KMS-11 (cell line): Measurements from ENCODE around the gene STAMBPL1.

Experiments used
- H2AFZ ChIP-seq: fragments of 200-600 bp; sonication (generic); 2 replicates; pipeline ENCODE4 v1.6.1; 2016; ENCODE audit warnings: antibody characterized with exemption, mixed run types, low read depth
- H3K27ac ChIP-seq: fragments of 200-600 bp; sonication (generic); 2 replicates; pipeline ENCODE4 v1.6.1; 2016; ENCODE audit warnings: mild to moderate bottlenecking, mixed run types
- H3K27me3 ChIP-seq: fragments of 200-600 bp; sonication (generic); 2 replicates; pipeline ENCODE4 v1.6.1; 2017; ENCODE audit warnings: mild to moderate bottlenecking, low read depth, mixed run types, moderate library complexity; ENCODE audit not compliant: insufficient read depth
- H3K36me3 ChIP-seq: fragments of 200-600 bp; sonication (generic); 2 replicates; pipeline ENCODE4 v1.6.1; 2017; ENCODE audit warnings: mild to moderate bottlenecking, mixed run types; ENCODE audit not compliant: insufficient read depth
- H3K4me1 ChIP-seq: fragments of 200-600 bp; sonication (generic); 2 replicates; pipeline ENCODE4 v1.6.1; 2016; ENCODE audit warnings: mild to moderate bottlenecking, low read depth, mixed run types; ENCODE audit not compliant: poor library complexity, severe bottlenecking
- H3K4me2 ChIP-seq: fragments of 200-600 bp; sonication (generic); 2 replicates; pipeline ENCODE4 v1.7.0; 2016; ENCODE audit warnings: mild to moderate bottlenecking, mixed run types
- H3K4me3 ChIP-seq: fragments of 200-600 bp; sonication (generic); IDR thresholded peaks from 2 replicates; pipeline ENCODE4 v1.6.1; 2017; ENCODE audit warnings: low read depth, low read length, mixed read lengths; ENCODE audit not compliant: insufficient read depth
- H3K79me2 ChIP-seq: fragments of 200-600 bp; sonication (generic); 2 replicates; pipeline ENCODE4 v1.6.1; 2016; ENCODE audit warnings: low read depth, mixed run types; ENCODE audit not compliant: insufficient read depth
- H3K9ac ChIP-seq: fragments of 200-600 bp; sonication (generic); 2 replicates; pipeline ENCODE4 v1.6.1; 2016; ENCODE audit warnings: mild to moderate bottlenecking, mixed run types
- H4K20me1 ChIP-seq: fragments of 200-600 bp; sonication (generic); 2 replicates; pipeline ENCODE4 v1.6.1; 2016; ENCODE audit warnings: mild to moderate bottlenecking, mixed run types; ENCODE audit not compliant: insufficient read depth
- CTCF ChIP-seq: fragments of 200-600 bp; sonication (generic); conservative IDR thresholded peaks from 2 replicates; pipeline ENCODE4 v1.6.1; 2017; ENCODE audit warnings: low read depth, mild to moderate bottlenecking, antibody characterized with exemption, low read length, moderate library complexity, mixed read lengths

STAMBPL1 gene

GRCh38 chr10:88838766-88839350, 41.2 kb upstream of the STAMBPL1 start:
- TF ChIP-seq CTCF = no peak
- Histone ChIP-seq H3K4me3 (no peak overlapping the region), H3K27me3 (no peaks in the 10 kb centered on the region), H3K79me2 (no peaks in the 10 kb centered on the region), H4K20me1 (no peaks in the 10 kb centered on the region), H3K27ac (no peak overlapping the region), H3K4me1 (peaks cover 42% of the 10 kb centered on the region), H3K9ac (no peak overlapping the region), H2AFZ (no peak overlapping the region), H3K4me2 (no peak overlapping the region), H3K36me3 (no peaks in the 10 kb centered on the region)

- H4K20me1 ChIP-seq = no peaks in the 10 kb centered on the region
- H3K27ac ChIP-seq = no peak overlapping the region
- no peak overlapping the region for H3K4me2 ChIP-seq
- no peak for TF ChIP-seq CTCF
- H3K36me3 ChIP-seq = no peaks in the 10 kb centered on the region
- no peak overlapping the region for H3K9ac ChIP-seq
- peaks cover 51% of the 10 kb centered on the region for H3K4me1 ChIP-seq
- no peaks in the 10 kb centered on the region for H3K27me3 ChIP-seq
- H3K79me2 ChIP-seq = no peaks in the 10 kb centered on the region
- no peak overlapping the region for H2AFZ ChIP-seq
- no peak overlapping the region for H3K4me3 ChIP-seq
Observed at GRCh38 chr10:88840104-88840503, 39.9 kb upstream of the STAMBPL1 start.

GRCh38 chr10:88840881-88841280, 39.2 kb upstream of the STAMBPL1 start:
- Histone ChIP-seq H2AFZ (0 out of 2 replicates have a peak overlapping the region, but pooled peaks have one; percentile 38), H3K36me3 (no peaks in the 10 kb centered on the region), H3K4me2 (peak overlapping the region; percentile 62), H3K79me2 (no peaks in the 10 kb centered on the region), H3K4me1 (peaks cover 44% of the 10 kb centered on the region), H4K20me1 (no peaks in the 10 kb centered on the region), H3K27me3 (no peaks in the 10 kb centered on the region), H3K9ac (no peak overlapping the region), H3K27ac (peak overlapping the region; percentile 42; the same call in 1 of the 2 replicates), H3K4me3 (no peak overlapping the region)
- TF ChIP-seq CTCF = no peak

GRCh38 chr10:88841316-88842111, 38.5 kb upstream of the STAMBPL1 start:
- no peak for TF ChIP-seq CTCF
- peak overlapping the region; percentile 62 for H3K4me2 ChIP-seq

More at GRCh38 chr10:88841316-88842111, 38.5 kb upstream of the STAMBPL1 start:
- no peaks in the 10 kb centered on the region for H3K79me2 ChIP-seq
- peak overlapping the region; percentile 14; the same call in 1 of the 2 replicates for H3K9ac ChIP-seq
- no peaks in the 10 kb centered on the region for H4K20me1 ChIP-seq
- H3K27me3 ChIP-seq = no peaks in the 10 kb centered on the region
- H2AFZ ChIP-seq = peak overlapping the region; percentile 38
- H3K27ac ChIP-seq = peak overlapping the region; percentile 42; the same call in 1 of the 2 replicates
- peaks cover 44% of the 10 kb centered on the region for H3K4me1 ChIP-seq
- no peak overlapping the region for H3K4me3 ChIP-seq
- H3K36me3 ChIP-seq = no peaks in the 10 kb centered on the region
